Stimulated activated memory B cell treated with anti-CD40 and anti-IgM and Interleukin-4, amounts not matched to agents 10 μg/mL and 1 μg/mL and 100 μg/mL, for 72 hours (primary cell): Measurements from ENCODE around the gene C6orf132.

Experiments
- ATAC-seq: fragments of 150-1000 bp; cut with Tn5 transposase; 2 replicates; pipeline ENCODE4 v1.10.0; 2021
- H3K27ac Mint-ChIP-seq: one replicate; pipeline ENCODE4 v1.8.0; 2022; ENCODE audit warnings: mild to moderate bottlenecking, mixed read lengths
- H3K27me3 Mint-ChIP-seq: one replicate; pipeline ENCODE4 v1.8.0; 2022; ENCODE audit warnings: mixed read lengths
- H3K36me3 Mint-ChIP-seq: one replicate; pipeline ENCODE4 v1.8.0; 2022; ENCODE audit warnings: mixed read lengths
- H3K4me1 Mint-ChIP-seq: one replicate; pipeline ENCODE4 v1.8.0; 2022; ENCODE audit warnings: mixed read lengths
- H3K4me3 Mint-ChIP-seq: one replicate; pipeline ENCODE4 v1.8.0; 2022; ENCODE audit warnings: mild to moderate bottlenecking, moderate library complexity, mixed read lengths
- H3K9me3 Mint-ChIP-seq: one replicate; pipeline ENCODE4 v1.8.0; 2022; ENCODE audit warnings: mixed read lengths

C6orf132 gene

DNA sequence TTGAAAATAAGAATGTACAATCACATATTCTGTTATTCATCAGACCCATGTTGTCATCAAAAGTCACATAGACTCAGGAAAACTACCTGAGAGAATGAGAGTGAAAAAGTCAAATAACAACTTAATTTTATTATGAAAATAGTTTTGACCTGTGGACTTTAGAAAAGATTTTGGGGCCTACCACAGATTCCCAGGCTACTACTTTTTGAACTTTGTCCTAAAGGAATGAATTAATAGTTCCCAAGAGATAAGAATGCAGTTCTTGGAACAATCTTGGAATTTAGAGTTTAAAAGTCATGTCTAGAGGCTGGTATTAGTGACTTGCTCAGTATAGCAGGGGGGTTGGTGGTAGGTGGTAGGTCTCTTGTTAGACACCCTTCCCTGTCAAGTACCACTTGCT lies 88.8 kb downstream of the C6orf132 start:
- Mint-ChIP-seq H3K27me3 (no peaks in the 10 kb centered on the region), H3K27ac (no peak overlapping the region), H3K4me3 (no peak overlapping the region), H3K36me3 (peaks cover 35% of the 10 kb centered on the region), H3K4me1 (peaks cover 28% of the 10 kb centered on the region), H3K9me3 (no peaks in the 10 kb centered on the region)
- ATAC-seq = no peak

DNA sequence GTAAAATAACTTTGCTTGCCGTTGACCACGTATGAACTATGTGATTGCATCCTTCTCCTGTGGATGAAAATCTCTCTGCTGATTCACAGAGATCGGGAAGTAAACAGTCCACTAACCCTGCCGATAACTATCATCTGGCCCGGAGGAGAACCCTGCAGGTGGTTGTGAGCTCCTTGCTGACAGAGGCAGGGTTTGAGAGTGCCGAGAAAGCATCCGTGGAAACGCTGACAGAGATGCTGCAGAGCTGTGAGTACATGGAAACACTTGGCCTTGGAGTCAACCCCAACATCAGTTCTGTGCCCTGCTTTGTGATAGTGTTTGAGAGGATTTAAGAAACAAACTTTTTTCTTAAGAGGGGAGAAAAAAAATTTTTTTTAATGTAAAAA lies 91.2 kb downstream of the C6orf132 start:
- Mint-ChIP-seq H3K27me3 (no peaks in the 10 kb centered on the region), H3K4me1 (peaks cover 52% of the 10 kb centered on the region), H3K27ac (peak overlapping the region; percentile 97)

More for the DNA sequence above, 91.2 kb downstream of the C6orf132 start:
- ATAC-seq = no peak
- H3K4me3 Mint-ChIP-seq = peak overlapping the region; percentile 94
- H3K36me3 Mint-ChIP-seq = peaks cover 20% of the 10 kb centered on the region
- H3K9me3 Mint-ChIP-seq = no peaks in the 10 kb centered on the region
